ENCODE measurements around the gene DIRAS1.

DNA sequence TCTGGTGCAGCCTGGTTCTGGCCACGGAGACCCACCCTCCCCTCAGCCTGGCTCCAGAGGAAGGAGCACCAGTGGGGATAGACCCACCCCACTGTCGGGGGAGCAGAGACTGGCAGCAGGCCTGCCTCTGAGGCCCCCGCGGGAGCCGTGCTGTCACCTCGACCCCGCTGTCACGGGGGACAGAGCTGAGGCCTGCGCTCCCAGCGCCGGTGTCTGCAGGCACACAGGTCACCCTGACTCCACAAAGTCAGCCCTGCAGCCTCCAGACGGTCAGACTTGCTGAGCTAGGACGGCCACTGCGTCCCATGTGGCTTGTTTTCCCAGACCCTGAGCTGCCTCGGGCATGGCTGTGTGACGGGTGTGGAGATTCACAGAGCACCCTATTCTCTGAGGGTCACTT, 51.0 kb downstream of the DIRAS1 start:
- TF ChIP-seq, protein P1, sequence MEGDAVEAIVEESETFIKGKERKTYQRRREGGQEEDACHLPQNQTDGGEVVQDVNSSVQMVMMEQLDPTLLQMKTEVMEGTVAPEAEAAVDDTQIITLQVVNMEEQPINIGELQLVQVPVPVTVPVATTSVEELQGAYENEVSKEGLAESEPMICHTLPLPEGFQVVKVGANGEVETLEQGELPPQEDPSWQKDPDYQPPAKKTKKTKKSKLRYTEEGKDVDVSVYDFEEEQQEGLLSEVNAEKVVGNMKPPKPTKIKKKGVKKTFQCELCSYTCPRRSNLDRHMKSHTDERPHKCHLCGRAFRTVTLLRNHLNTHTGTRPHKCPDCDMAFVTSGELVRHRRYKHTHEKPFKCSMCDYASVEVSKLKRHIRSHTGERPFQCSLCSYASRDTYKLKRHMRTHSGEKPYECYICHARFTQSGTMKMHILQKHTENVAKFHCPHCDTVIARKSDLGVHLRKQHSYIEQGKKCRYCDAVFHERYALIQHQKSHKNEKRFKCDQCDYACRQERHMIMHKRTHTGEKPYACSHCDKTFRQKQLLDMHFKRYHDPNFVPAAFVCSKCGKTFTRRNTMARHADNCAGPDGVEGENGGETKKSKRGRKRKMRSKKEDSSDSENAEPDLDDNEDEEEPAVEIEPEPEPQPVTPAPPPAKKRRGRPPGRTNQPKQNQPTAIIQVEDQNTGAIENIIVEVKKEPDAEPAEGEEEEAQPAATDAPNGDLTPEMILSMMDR (IDR thresholded peaks at IDR 0.05) = no peak
- TF ChIP-seq POLR2A (IDR thresholded peaks at IDR 0.05) = no peak

Measured in testis (tissue), 2 donors.